CD4-positive, alpha-beta T cell treated with Interferon alpha-2 for 1 hour (primary cell): Measurements from ENCODE around the gene ELMO3.

Experiments
- DNase-seq, 2 donors: peaks; one replicate each; pipeline ENCODE4 v3.0.0-alpha.2; 2020 to 2022

Gene ELMO3

GRCh38 chr16:67199808-67200198 is 872 bp downstream of the ELMO3 start:
- DNase-seq = no peak

- no peak for DNase-seq
These were observed 1.6 kb downstream of the ELMO3 start for GRCh38 chr16:67200491-67200890.

GRCh38 chr16:67201411-67202345 is 2.7 kb downstream of the ELMO3 start:
- DNase-seq = no peak

- no peak for DNase-seq
These were observed 3.5 kb downstream of the ELMO3 start for GRCh38 chr16:67202426-67202825.

- no peak for DNase-seq
These were observed 4.1 kb downstream of the ELMO3 start for GRCh38 chr16:67202956-67203493.

- no peak for DNase-seq
These were observed 5.1 kb downstream of the ELMO3 start for GRCh38 chr16:67204076-67204475.

GRCh38 chr16:67206129-67206837 is 7.4 kb downstream of the ELMO3 start:
- DNase-seq = no peak

- no peak for DNase-seq
These were observed 7.9 kb downstream of the ELMO3 start for GRCh38 chr16:67206838-67207248.

- no peak for DNase-seq
These were observed 8.5 kb downstream of the ELMO3 start for GRCh38 chr16:67207249-67208091.

GRCh38 chr16:67208154-67208896 is 9.4 kb downstream of the ELMO3 start:
- no peak for DNase-seq

- no peak for DNase-seq
These were observed 10.6 kb downstream of the ELMO3 start for GRCh38 chr16:67209565-67209964.

- no peak for DNase-seq
These were observed 11.4 kb downstream of the ELMO3 start for GRCh38 chr16:67210069-67210937.

GRCh38 chr16:67211674-67212073 is 12.7 kb downstream of the ELMO3 start:
- no peak for DNase-seq

GRCh38 chr16:67212766-67213165 is 13.8 kb downstream of the ELMO3 start:
- DNase-seq = no peak

- DNase-seq = no peak
These were observed 14.5 kb downstream of the ELMO3 start for GRCh38 chr16:67213197-67214019.

- no peak for DNase-seq
These were observed 16.8 kb downstream of the ELMO3 start for GRCh38 chr16:67215706-67216105.

- DNase-seq = no peak
These were observed 17.9 kb downstream of the ELMO3 start for GRCh38 chr16:67216612-67217490.

GRCh38 chr16:67223992-67224391 is 25.1 kb downstream of the ELMO3 start:
- no peak for DNase-seq

GRCh38 chr16:67226295-67226803 is 27.4 kb downstream of the ELMO3 start:
- no peak for DNase-seq
